MCF 10A (cell line): ENCODE results near the gene CORO1A. TPM values are rescaled to one million over a fixed set of nuclear protein-coding genes. Genes with fewer than 3 reads are reported as not detected.

Experiments
- BruUV-seq: library from RNA; stranded (reverse); fragments of 400-500 nt; replicated peaks from 2 replicates; lab custom pipeline; 2021; lab: Mats Ljungman, UMichigan
- CTCF ChIA-PET: fragments of 300-600 bp; sonication (Branson Sonifier 250); formaldehyde crosslinking; extraction: SDS; loops from one replicate; lab custom pipeline; 2021; ENCODE audit warnings: antibody characterized with exemption, inconsistent platforms; lab: Yijun Ruan, JAX
- POLR2A ChIA-PET: fragments of 300-600, 350-650 bp; sonication (Branson Sonifier 250); formaldehyde crosslinking; extraction: SDS; loops from one replicate; lab custom pipeline; 2020; ENCODE audit warnings: antibody characterized with exemption, inconsistent platforms; lab: Yijun Ruan, JAX
- DNase-seq: peaks from one replicate; pipeline ENCODE4 v3.0.0-alpha.2; 2018; ENCODE audit not compliant: unreplicated experiment
- H3K27ac Mint-ChIP-seq: one replicate; pipeline ENCODE4 v1.8.0; 2022; ENCODE audit warnings: mild to moderate bottlenecking, low read depth, mixed read lengths; ENCODE audit not compliant: unreplicated experiment
- H3K27me3 Mint-ChIP-seq: one replicate; pipeline ENCODE4 v1.8.0; 2022; ENCODE audit warnings: mixed read lengths; ENCODE audit not compliant: insufficient read depth, unreplicated experiment
- H3K36me3 Mint-ChIP-seq: one replicate; pipeline ENCODE4 v1.8.0; 2022; ENCODE audit warnings: mild to moderate bottlenecking, moderate library complexity, mixed read lengths; ENCODE audit not compliant: insufficient read depth, unreplicated experiment
- H3K4me1 Mint-ChIP-seq: one replicate; pipeline ENCODE4 v1.8.0; 2022; ENCODE audit warnings: mixed read lengths; ENCODE audit not compliant: insufficient read depth, unreplicated experiment
- H3K4me3 Mint-ChIP-seq: one replicate; pipeline ENCODE4 v1.8.0; 2022; ENCODE audit warnings: mild to moderate bottlenecking, moderate library complexity, mixed read lengths; ENCODE audit not compliant: unreplicated experiment
- H3K9me3 Mint-ChIP-seq: one replicate; pipeline ENCODE4 v1.8.0; 2022; ENCODE audit warnings: mixed read lengths; ENCODE audit not compliant: unreplicated experiment
- intact Hi-C: fragments of 100-400 bp; cut with micrococcal nuclease; formaldehyde crosslinking; loops from 2 replicates; pipeline ENCODE4 v1.14.1; 2022
- total RNA-seq: library from RNA; stranded (reverse); gene quantifications from 2 replicates; pipeline ENCODE4 v1.2.3, GENCODE V29; 2022
- TF ChIP-seq, protein P1 (sequence below): fragments of 200-600 bp; IDR thresholded peaks from one replicate; pipeline ENCODE4 v1.8.0; 2022; ENCODE audit warnings: antibody characterized with exemption, mild to moderate bottlenecking; ENCODE audit not compliant: unreplicated experiment

The CORO1A gene
- total RNA-seq, 1 experiment from 2014 or later, result 1.9 TPM

GRCh38 chr16:30144017-30144416 lies 39.4 kb upstream of the CORO1A start:
- TF ChIP-seq, protein P1, sequence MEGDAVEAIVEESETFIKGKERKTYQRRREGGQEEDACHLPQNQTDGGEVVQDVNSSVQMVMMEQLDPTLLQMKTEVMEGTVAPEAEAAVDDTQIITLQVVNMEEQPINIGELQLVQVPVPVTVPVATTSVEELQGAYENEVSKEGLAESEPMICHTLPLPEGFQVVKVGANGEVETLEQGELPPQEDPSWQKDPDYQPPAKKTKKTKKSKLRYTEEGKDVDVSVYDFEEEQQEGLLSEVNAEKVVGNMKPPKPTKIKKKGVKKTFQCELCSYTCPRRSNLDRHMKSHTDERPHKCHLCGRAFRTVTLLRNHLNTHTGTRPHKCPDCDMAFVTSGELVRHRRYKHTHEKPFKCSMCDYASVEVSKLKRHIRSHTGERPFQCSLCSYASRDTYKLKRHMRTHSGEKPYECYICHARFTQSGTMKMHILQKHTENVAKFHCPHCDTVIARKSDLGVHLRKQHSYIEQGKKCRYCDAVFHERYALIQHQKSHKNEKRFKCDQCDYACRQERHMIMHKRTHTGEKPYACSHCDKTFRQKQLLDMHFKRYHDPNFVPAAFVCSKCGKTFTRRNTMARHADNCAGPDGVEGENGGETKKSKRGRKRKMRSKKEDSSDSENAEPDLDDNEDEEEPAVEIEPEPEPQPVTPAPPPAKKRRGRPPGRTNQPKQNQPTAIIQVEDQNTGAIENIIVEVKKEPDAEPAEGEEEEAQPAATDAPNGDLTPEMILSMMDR, result no peak
- CTCF ChIA-PET, result no interaction called here
- intact Hi-C loops, result no loop called here
- BruUV-seq, result no TSS peak
- Mint-ChIP-seq H3K4me1 (no peaks in the 10 kb centered on the region), H3K27me3 (no peaks in the 10 kb centered on the region), H3K27ac (no peak overlapping the region), H3K36me3 (no peaks in the 10 kb centered on the region), H3K9me3 (no peaks in the 10 kb centered on the region), H3K4me3 (no peak overlapping the region)
- no peak for DNase-seq
- POLR2A ChIA-PET, result no interaction called here

GRCh38 chr16:30144917-30145316 lies 38.5 kb upstream of the CORO1A start:
- Mint-ChIP-seq H3K27me3 (no peaks in the 10 kb centered on the region), H3K36me3 (no peaks in the 10 kb centered on the region), H3K4me3 (no peak overlapping the region), H3K4me1 (no peaks in the 10 kb centered on the region), H3K9me3 (no peaks in the 10 kb centered on the region), H3K27ac (no peak overlapping the region)
- no TSS peak for BruUV-seq
- POLR2A ChIA-PET, result no interaction called here
- intact Hi-C loops, result no loop called here
- DNase-seq, result no peak
- CTCF ChIA-PET, result no interaction called here
- TF ChIP-seq, protein P1, result no peak

GRCh38 chr16:30145657-30146056 lies 37.7 kb upstream of the CORO1A start:
- ChIA-PET CTCF (no interaction called here), POLR2A (no interaction called here)
- H3K4me3 Mint-ChIP-seq, result no peak overlapping the region
- H3K27me3 Mint-ChIP-seq, result no peaks in the 10 kb centered on the region
- intact Hi-C loops, result no loop called here
- H3K27ac Mint-ChIP-seq, result no peak overlapping the region
- H3K4me1 Mint-ChIP-seq, result no peaks in the 10 kb centered on the region
- H3K9me3 Mint-ChIP-seq, result no peaks in the 10 kb centered on the region
- no peak for DNase-seq
- TF ChIP-seq, protein P1, result no peak
- no peaks in the 10 kb centered on the region for H3K36me3 Mint-ChIP-seq
- no TSS peak for BruUV-seq

DNA sequence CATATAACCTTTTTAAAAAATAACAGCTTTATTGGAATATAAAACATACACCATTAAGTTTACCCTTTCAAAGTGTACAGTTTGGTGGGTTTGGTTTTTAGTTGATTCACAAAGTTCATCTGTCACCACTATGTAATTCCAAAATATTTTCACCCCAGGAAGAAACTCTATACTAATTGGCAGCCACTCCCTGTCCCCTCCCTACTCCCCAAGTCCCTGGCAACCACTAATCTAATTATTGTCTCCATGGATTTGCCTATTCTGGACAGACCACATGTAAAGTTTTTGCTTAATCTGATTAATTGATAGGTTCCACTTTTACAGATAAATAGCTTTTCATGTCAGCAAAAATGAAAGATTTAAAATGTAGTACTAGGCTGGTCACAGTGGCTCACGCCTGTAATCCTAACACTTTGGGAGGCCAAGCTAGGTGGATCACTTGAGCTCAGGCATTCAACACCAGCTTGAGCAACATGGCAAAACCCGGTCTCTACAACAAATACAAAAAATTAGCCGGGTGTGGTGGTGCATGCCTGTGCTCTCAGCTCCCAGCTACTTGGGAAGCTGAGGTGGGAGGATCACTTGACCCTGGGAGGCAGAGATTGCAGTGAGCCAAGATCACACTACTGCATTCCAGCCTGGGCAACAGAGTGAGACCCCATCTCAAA lies 35.4 kb upstream of the CORO1A start:
- DNase-seq, result no peak
- H3K9me3 Mint-ChIP-seq, result no peaks in the 10 kb centered on the region
- no peaks in the 10 kb centered on the region for H3K27me3 Mint-ChIP-seq
- intact Hi-C loops, result no loop called here
- H3K36me3 Mint-ChIP-seq, result no peaks in the 10 kb centered on the region
- TF ChIP-seq, protein P1, result no peak
- POLR2A ChIA-PET, result no interaction called here
- CTCF ChIA-PET, result interaction anchor here (0.6 kb wide), 1 partner anchor 473 kb away, joined by 3 read pairs; no protein-coding TSS in a partner anchor
- H3K27ac Mint-ChIP-seq, result no peak overlapping the region
- H3K4me1 Mint-ChIP-seq, result no peaks in the 10 kb centered on the region
- no peak overlapping the region for H3K4me3 Mint-ChIP-seq
- no TSS peak for BruUV-seq
